GM19468 (cell line): Measurements from ENCODE around the gene GMPR2.
"Not testable (repeated sequence)": the region's sequence is repeated elsewhere in the genome, so short reads cannot be mapped to it uniquely, and the experiment has no call there.

Experiments used
- ATAC-seq: cut with Tn5 transposase; IDR thresholded peaks from one replicate; pipeline ENCODE4 v1.9.1; 2021; ENCODE audit warnings: mild to moderate bottlenecking, moderate library complexity, moderate number of reproducible peaks; ENCODE audit not compliant: unreplicated experiment; ENCODE audit errors: extremely low read depth

Gene GMPR2

GRCh38 chr14:24226473-24226872 lies 6.3 kb upstream of the GMPR2 start:
- no peak for ATAC-seq

GRCh38 chr14:24228902-24229301 lies 3.8 kb upstream of the GMPR2 start:
- ATAC-seq, result no peak

DNA sequence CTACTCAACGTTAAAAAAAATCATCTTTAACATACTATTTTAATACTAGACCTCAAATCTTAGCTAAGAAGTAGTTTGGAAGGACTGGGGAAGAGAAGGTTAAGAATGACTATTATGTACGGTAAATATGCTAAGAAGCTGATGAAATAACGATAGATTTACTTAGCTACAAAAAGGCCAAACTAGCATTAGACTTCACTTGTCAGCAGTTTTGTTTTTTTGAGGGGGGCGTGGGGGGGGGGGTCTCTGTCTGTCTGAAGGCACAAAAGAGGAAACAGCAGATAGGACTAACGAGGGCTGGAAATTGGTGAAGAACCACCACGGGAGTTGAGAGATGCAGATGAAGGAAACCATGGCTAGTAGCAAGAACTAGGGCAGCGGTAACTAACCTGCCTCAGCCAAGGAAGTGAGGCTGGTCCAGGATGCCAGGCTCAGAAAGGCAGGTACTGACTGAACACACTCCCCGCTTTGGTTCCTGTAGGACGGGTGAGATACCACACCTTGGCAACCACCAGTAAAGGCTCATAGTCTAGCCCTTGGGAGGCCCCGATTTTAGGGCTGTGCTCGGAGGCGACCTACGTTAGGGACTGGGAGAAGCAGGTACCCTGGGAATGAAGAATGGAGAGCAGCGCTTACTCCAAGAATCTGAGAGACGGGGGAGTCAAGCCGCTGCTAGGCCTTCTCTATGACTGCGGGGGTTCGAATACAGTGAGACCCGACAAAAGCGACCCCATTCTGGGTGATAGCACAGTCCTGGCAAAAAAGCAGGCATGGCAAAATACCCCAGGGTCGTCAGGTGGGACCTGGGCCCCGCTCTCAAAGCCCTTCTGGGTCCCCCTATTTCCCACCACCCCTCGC lies 1.2 kb upstream of the GMPR2 start:
- no peak for ATAC-seq

- ATAC-seq, result peak; percentile 82
Measured at GRCh38 chr14:24232121-24232644, 546 bp upstream of the GMPR2 start, which contains the start of gene NEDD8. Gene NEDD8, minus strand, starts transcription at chr14:24232367. Its CDS starts 100 bp downstream, at chr14:24232267.

- ATAC-seq, result no peak
Measured at GRCh38 chr14:24233538-24233866, 773 bp downstream of the GMPR2 start.

GRCh38 chr14:24234095-24235005 lies 1.6 kb downstream of the GMPR2 start:
- no peak for ATAC-seq

- no peak for ATAC-seq
Measured at GRCh38 chr14:24235804-24236688, 3.3 kb downstream of the GMPR2 start.

- no peak for ATAC-seq
Measured at GRCh38 chr14:24236689-24237462, 4.1 kb downstream of the GMPR2 start.

GRCh38 chr14:24237463-24237955 lies 4.8 kb downstream of the GMPR2 start:
- ATAC-seq, result no peak

GRCh38 chr14:24238123-24238522 lies 5.4 kb downstream of the GMPR2 start:
- no peak for ATAC-seq

DNA sequence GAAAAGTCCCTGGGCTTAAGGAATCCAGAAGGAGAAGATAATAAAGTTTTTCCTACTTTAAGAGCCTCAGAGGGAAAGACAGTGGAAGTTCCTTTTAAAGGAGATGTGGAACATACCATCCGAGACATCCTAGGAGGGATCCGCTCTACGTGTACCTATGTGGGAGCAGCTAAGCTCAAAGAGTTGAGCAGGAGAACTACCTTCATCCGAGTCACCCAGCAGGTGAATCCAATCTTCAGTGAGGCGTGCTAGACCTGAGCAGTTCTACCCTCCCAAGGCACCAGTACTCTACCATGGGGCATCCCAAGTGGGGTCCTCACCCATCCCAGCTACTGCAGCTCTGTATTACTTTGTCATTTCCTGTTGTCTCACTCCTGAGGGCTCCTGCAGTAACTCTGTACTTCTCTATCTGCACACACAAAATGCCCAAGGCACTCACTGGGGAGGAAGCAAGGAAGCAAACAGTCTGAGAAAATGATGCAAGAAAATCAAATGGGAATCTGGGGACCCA lies 5.9 kb downstream of the GMPR2 start:
- ATAC-seq, result no peak

DNA sequence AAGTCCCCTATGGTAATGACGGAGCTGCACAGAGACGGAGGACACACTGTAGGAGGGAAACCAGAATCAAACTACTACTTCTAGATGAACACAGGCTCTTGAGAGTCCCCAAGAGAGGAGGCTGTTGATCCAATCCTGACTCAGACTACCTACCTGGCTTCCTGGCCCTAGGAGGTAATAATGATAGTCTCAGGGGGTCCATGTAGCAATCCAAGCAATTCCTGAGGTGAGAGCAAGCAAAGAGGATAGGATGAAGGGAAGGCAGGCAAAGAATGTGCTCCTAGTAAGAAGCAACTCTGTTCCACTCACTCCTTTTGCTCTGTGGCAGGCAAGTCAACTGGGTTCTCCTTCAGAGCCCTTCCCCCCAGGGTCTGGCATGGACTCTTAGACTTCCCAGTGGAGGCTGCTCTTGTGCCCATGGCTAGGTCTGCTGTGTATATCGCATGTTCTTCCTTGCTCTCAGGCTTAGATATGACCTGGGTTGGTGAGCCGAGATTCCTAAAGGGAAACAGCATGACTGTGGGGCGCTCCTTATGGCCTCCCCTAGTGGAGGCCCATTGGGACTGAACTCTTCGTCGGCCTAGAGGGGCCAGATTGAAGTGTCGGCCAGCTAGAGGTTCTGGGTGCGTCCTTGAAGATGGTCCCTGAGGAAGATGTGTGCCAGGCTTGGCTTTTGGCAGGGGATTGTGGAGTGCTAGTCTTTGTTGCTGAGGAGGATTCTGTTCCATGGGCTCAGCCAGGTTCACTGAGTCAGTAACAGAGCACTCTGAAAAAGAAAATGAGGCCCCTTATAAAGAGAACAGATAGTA lies 7.6 kb downstream of the GMPR2 start:
- no peak for ATAC-seq

DNA sequence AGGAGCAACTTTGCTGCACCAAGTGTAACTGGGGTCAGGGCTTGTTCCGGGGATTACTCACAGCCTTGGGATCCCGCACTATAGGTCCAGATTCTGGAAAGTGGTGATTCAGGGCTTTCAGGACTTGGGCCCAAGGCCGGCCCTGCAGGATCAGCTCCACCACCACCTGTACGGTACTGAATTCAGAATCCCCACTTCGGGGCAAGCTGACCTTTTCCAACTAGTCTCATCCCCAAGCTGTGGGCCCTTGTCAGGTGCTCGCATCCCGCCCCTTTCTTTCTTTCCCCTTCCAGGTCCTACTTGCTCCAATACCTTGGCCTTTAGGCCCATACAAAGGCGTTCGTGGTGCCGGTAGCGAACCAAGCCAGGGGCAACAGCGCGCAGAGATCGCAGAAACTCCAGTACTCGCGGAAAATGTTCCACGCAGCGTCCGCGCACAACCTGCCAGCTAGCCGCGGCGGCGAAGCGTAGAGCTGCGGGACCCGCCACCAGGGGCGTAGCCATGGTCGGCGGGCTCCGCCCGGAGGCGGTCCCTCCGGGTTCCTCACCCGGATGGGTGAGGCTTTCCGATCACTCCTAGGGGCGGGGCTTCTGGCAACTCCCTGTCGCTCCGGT lies 9.2 kb downstream of the GMPR2 start:
- ATAC-seq, result peak; percentile 70

GRCh38 chr14:24243336-24243836 lies 10.7 kb downstream of the GMPR2 start:
- no peak for ATAC-seq

- ATAC-seq, result not testable (repeated sequence)
Measured at GRCh38 chr14:24245350-24245749, 12.6 kb downstream of the GMPR2 start.

GRCh38 chr14:24246765-24247212 lies 14.1 kb downstream of the GMPR2 start:
- no peak for ATAC-seq

GRCh38 chr14:24247422-24247821 lies 14.7 kb downstream of the GMPR2 start:
- no peak for ATAC-seq
